ENCODE results near the gene CPXM2.

The CPXM2 gene

GRCh38 chr10:123863183-123863575 lies 28.4 kb downstream of the CPXM2 start:
- H3K9me3 ChIP-seq (ENCODE audit: control insufficient read depth, low read length): no peaks in the 10 kb centered on the region
- 84 to 85% methylated on average over 8 of the region's 8 CpGs for WGBS, 2 experiments
- H3K4me3 ChIP-seq (ENCODE audit: insufficient read depth, low read depth, low read length): no peak overlapping the region
- H3K27me3 ChIP-seq (ENCODE audit: control insufficient read depth, insufficient read depth, low read length, poor library complexity, severe bottlenecking): no peaks in the 10 kb centered on the region
- H3K27ac ChIP-seq (ENCODE audit: insufficient read depth, low read depth, low read length, poor library complexity, severe bottlenecking): no peak overlapping the region
- no peaks in the 10 kb centered on the region for H3K4me1 ChIP-seq (ENCODE audit: control insufficient read depth, insufficient read depth, low read length)
- H3K36me3 ChIP-seq (ENCODE audit: control insufficient read depth, insufficient read depth, low read length): no peaks in the 10 kb centered on the region

GRCh38 chr10:123862421-123863182 lies 29.0 kb downstream of the CPXM2 start:
- no peaks in the 10 kb centered on the region for H3K27me3 ChIP-seq (ENCODE audit: control insufficient read depth, insufficient read depth, low read length, poor library complexity, severe bottlenecking)
- H3K4me3 ChIP-seq (ENCODE audit: insufficient read depth, low read depth, low read length): no peak overlapping the region
- no peaks in the 10 kb centered on the region for H3K36me3 ChIP-seq (ENCODE audit: control insufficient read depth, insufficient read depth, low read length)
- no peaks in the 10 kb centered on the region for H3K4me1 ChIP-seq (ENCODE audit: control insufficient read depth, insufficient read depth, low read length)
- 95 to 98% methylated on average over 9 of the region's 9 CpGs for WGBS, 2 experiments
- H3K27ac ChIP-seq (ENCODE audit: insufficient read depth, low read depth, low read length, poor library complexity, severe bottlenecking): no peak overlapping the region
- no peaks in the 10 kb centered on the region for H3K9me3 ChIP-seq (ENCODE audit: control insufficient read depth, low read length)

GRCh38 chr10:123860856-123861255 lies 30.8 kb downstream of the CPXM2 start:
- H3K4me3 ChIP-seq (ENCODE audit: insufficient read depth, low read depth, low read length): no peak overlapping the region
- no peaks in the 10 kb centered on the region for H3K27me3 ChIP-seq (ENCODE audit: control insufficient read depth, insufficient read depth, low read length, poor library complexity, severe bottlenecking)
- no peaks in the 10 kb centered on the region for H3K36me3 ChIP-seq (ENCODE audit: control insufficient read depth, insufficient read depth, low read length)
- no peak overlapping the region for H3K27ac ChIP-seq (ENCODE audit: insufficient read depth, low read depth, low read length, poor library complexity, severe bottlenecking)
- no peaks in the 10 kb centered on the region for H3K4me1 ChIP-seq (ENCODE audit: control insufficient read depth, insufficient read depth, low read length)
- no peaks in the 10 kb centered on the region for H3K9me3 ChIP-seq (ENCODE audit: control insufficient read depth, low read length)
- 96 to 98% methylated on average over 7 of the region's 7 CpGs for WGBS, 2 experiments

GRCh38 chr10:123860209-123860608 lies 31.4 kb downstream of the CPXM2 start:
- H3K4me3 ChIP-seq (ENCODE audit: insufficient read depth, low read depth, low read length): no peak overlapping the region
- H3K27ac ChIP-seq (ENCODE audit: insufficient read depth, low read depth, low read length, poor library complexity, severe bottlenecking): no peak overlapping the region
- WGBS, 2 experiments: 92 to 95% methylated on average over 5 of the region's 5 CpGs
- no peaks in the 10 kb centered on the region for H3K27me3 ChIP-seq (ENCODE audit: control insufficient read depth, insufficient read depth, low read length, poor library complexity, severe bottlenecking)
- H3K36me3 ChIP-seq (ENCODE audit: control insufficient read depth, insufficient read depth, low read length): no peaks in the 10 kb centered on the region
- H3K9me3 ChIP-seq (ENCODE audit: control insufficient read depth, low read length): no peaks in the 10 kb centered on the region
- no peaks in the 10 kb centered on the region for H3K4me1 ChIP-seq (ENCODE audit: control insufficient read depth, insufficient read depth, low read length)

- Histone ChIP-seq H3K27me3 (ENCODE audit: control insufficient read depth, insufficient read depth, low read length, poor library complexity, severe bottlenecking) (no peaks in the 10 kb centered on the region), H3K4me1 (ENCODE audit: control insufficient read depth, insufficient read depth, low read length) (no peaks in the 10 kb centered on the region), H3K4me3 (ENCODE audit: insufficient read depth, low read depth, low read length) (no peak overlapping the region), H3K27ac (ENCODE audit: insufficient read depth, low read depth, low read length, poor library complexity, severe bottlenecking) (no peak overlapping the region), H3K36me3 (ENCODE audit: control insufficient read depth, insufficient read depth, low read length) (no peaks in the 10 kb centered on the region), H3K9me3 (ENCODE audit: control insufficient read depth, low read length) (no peaks in the 10 kb centered on the region)
- 90 to 92% methylated on average over 10 of the region's 10 CpGs for WGBS, 2 experiments
Observed at GRCh38 chr10:123859653-123860050, 32.0 kb downstream of the CPXM2 start.

- no peaks in the 10 kb centered on the region for H3K9me3 ChIP-seq (ENCODE audit: control insufficient read depth, low read length)
- H3K4me1 ChIP-seq (ENCODE audit: control insufficient read depth, insufficient read depth, low read length): no peaks in the 10 kb centered on the region
- 92 to 93% methylated on average over 20 of the region's 20 CpGs for whole genome bisulfite sequencing, 2 experiments
- H3K36me3 ChIP-seq (ENCODE audit: control insufficient read depth, insufficient read depth, low read length): no peaks in the 10 kb centered on the region
- H3K27me3 ChIP-seq (ENCODE audit: control insufficient read depth, insufficient read depth, low read length, poor library complexity, severe bottlenecking): no peaks in the 10 kb centered on the region
- H3K4me3 ChIP-seq (ENCODE audit: insufficient read depth, low read depth, low read length): no peak overlapping the region
- no peak overlapping the region for H3K27ac ChIP-seq (ENCODE audit: insufficient read depth, low read depth, low read length, poor library complexity, severe bottlenecking)
Observed at GRCh38 chr10:123858907-123859652, 32.5 kb downstream of the CPXM2 start.

GRCh38 chr10:123858077-123858681 lies 33.4 kb downstream of the CPXM2 start:
- no peak overlapping the region for H3K27ac ChIP-seq (ENCODE audit: insufficient read depth, low read depth, low read length, poor library complexity, severe bottlenecking)
- no peak overlapping the region for H3K4me3 ChIP-seq (ENCODE audit: insufficient read depth, low read depth, low read length)
- no peaks in the 10 kb centered on the region for H3K9me3 ChIP-seq (ENCODE audit: control insufficient read depth, low read length)
- no peaks in the 10 kb centered on the region for H3K27me3 ChIP-seq (ENCODE audit: control insufficient read depth, insufficient read depth, low read length, poor library complexity, severe bottlenecking)
- 91% methylated on average over 9 of the region's 9 CpGs for WGBS, 2 experiments
- H3K36me3 ChIP-seq (ENCODE audit: control insufficient read depth, insufficient read depth, low read length): no peaks in the 10 kb centered on the region
- H3K4me1 ChIP-seq (ENCODE audit: control insufficient read depth, insufficient read depth, low read length): no peaks in the 10 kb centered on the region

GRCh38 chr10:123857616-123858015 lies 34.0 kb downstream of the CPXM2 start:
- H3K36me3 ChIP-seq (ENCODE audit: control insufficient read depth, insufficient read depth, low read length): no peaks in the 10 kb centered on the region
- H3K4me3 ChIP-seq (ENCODE audit: insufficient read depth, low read depth, low read length): no peak overlapping the region
- H3K27ac ChIP-seq (ENCODE audit: insufficient read depth, low read depth, low read length, poor library complexity, severe bottlenecking): no peak overlapping the region
- no peaks in the 10 kb centered on the region for H3K27me3 ChIP-seq (ENCODE audit: control insufficient read depth, insufficient read depth, low read length, poor library complexity, severe bottlenecking)
- H3K4me1 ChIP-seq (ENCODE audit: control insufficient read depth, insufficient read depth, low read length): no peaks in the 10 kb centered on the region
- H3K9me3 ChIP-seq (ENCODE audit: control insufficient read depth, low read length): no peaks in the 10 kb centered on the region
- 90% methylated on average over 19 of the region's 19 CpGs for WGBS, 2 experiments

- Histone ChIP-seq H3K36me3 (ENCODE audit: control insufficient read depth, insufficient read depth, low read length) (no peaks in the 10 kb centered on the region), H3K27ac (ENCODE audit: insufficient read depth, low read depth, low read length, poor library complexity, severe bottlenecking) (no peak overlapping the region), H3K27me3 (ENCODE audit: control insufficient read depth, insufficient read depth, low read length, poor library complexity, severe bottlenecking) (no peaks in the 10 kb centered on the region), H3K4me3 (ENCODE audit: insufficient read depth, low read depth, low read length) (no peak overlapping the region), H3K4me1 (ENCODE audit: control insufficient read depth, insufficient read depth, low read length) (no peaks in the 10 kb centered on the region), H3K9me3 (ENCODE audit: control insufficient read depth, low read length) (no peaks in the 10 kb centered on the region)
- 88 to 93% methylated on average over 7 of the region's 7 CpGs for WGBS, 2 experiments
Observed at GRCh38 chr10:123855008-123855684, 36.5 kb downstream of the CPXM2 start.

- WGBS, 2 experiments: 93 to 94% methylated on average over 7 of the region's 7 CpGs
- H3K4me3 ChIP-seq (ENCODE audit: insufficient read depth, low read depth, low read length): no peak overlapping the region
- H3K9me3 ChIP-seq (ENCODE audit: control insufficient read depth, low read length): no peaks in the 10 kb centered on the region
- no peaks in the 10 kb centered on the region for H3K4me1 ChIP-seq (ENCODE audit: control insufficient read depth, insufficient read depth, low read length)
- H3K27ac ChIP-seq (ENCODE audit: insufficient read depth, low read depth, low read length, poor library complexity, severe bottlenecking): no peak overlapping the region
- H3K36me3 ChIP-seq (ENCODE audit: control insufficient read depth, insufficient read depth, low read length): no peaks in the 10 kb centered on the region
- H3K27me3 ChIP-seq (ENCODE audit: control insufficient read depth, insufficient read depth, low read length, poor library complexity, severe bottlenecking): no peaks in the 10 kb centered on the region
Observed at GRCh38 chr10:123854498-123854897, 37.1 kb downstream of the CPXM2 start.
